GOT3 (cell line): ENCODE data around the gene CDH4.
"Not testable (repeated sequence)": the region's sequence is repeated elsewhere in the genome, so short reads cannot be mapped to it uniquely, and the experiment has no call there.

Experiments
- DNase-seq: peaks from one replicate; lab custom pipeline; 2025; ENCODE audit warnings: mixed read lengths; lab: John Stamatoyannopoulos, UW

CDH4 gene

DNA sequence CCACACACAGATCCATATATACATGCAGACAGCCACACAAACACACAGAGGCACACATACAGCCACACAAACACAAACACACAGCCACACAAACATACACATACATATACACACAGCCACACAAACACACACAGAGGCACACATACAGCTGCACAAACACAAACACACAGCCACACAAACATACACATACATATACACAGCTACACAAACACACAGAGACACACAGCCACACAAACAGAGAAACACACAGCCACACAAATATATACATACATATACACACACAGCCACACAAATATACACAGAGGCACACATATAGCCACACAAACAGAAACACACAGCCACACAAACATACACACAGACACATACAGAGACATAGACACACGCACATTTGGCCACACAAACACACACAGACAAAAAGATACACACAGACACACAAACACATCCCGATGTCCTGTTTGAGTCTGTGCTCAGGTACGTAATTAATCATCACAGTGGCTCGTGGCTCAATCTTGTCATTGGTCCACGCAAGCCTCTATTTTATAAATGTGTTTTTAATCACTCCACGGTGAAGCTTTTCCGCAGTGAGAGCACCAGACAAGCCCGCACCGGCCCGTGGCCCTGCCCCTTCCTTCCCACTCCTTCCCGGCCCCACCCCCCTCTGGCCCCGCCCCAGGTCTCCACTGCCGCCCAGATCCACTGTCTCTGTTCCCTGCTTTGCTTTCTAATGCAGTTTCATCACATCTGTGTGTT lies 135.3 kb downstream of the CDH4 start:
- DNase-seq = no peak

DNA sequence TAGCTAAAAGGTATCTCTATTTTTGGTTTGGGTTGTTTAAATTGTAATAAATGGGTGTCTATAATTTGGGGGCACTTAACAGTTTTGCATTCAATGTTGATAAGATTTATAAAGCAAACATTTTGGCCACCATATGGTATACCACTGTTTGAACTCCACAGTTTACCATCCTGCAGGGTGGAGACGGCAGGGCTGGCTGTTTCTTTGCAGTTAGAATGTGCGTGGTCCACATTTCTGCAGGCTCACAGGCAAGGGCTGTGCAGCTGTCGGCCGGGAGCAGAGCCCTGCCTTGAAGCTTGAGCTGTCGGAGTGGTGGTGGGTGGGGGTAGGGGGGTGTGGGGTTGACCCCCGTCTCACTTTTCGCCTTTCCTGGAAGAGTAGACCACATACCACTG lies 135.9 kb downstream of the CDH4 start:
- no peak for DNase-seq

DNA sequence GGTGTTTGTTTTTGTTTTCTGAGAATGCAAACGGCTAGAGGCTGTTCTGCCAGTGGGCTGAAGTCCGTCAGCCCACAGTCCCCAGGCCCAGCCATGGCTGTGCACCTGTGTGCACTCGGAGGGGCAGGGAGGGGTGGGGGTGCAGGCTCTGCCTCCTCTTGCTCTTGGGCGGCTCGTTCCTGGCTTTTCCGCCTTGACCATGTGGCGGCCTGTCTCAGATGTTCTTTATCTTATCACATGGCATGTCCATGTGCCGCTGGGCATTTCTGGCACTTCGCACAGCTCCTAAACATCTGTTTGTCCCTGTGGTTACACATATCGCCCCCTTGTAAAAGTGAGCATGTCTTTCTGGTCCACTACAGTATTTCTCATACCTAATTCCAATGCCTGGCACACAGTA lies 137.0 kb downstream of the CDH4 start:
- no peak for DNase-seq

DNA sequence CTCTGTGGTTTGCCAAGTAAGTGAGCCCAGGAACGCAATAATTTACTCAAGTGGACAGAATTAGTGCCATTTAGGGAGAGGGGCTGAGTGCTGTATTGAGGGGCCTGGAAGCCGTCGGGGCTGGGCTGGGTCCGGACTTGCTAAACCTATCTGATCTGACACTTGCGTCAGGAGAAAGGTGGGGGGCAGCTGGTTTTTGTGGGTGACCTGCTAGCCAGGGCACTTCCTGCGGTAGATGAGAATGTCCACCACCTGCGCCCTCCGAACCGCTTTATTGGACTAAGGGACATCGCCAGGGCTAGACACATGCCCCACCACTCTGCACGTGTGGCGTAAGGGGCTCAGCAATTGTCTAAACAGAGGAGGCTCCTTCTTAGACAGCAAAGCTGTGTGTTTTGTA lies 139.1 kb downstream of the CDH4 start:
- no peak for DNase-seq

DNA sequence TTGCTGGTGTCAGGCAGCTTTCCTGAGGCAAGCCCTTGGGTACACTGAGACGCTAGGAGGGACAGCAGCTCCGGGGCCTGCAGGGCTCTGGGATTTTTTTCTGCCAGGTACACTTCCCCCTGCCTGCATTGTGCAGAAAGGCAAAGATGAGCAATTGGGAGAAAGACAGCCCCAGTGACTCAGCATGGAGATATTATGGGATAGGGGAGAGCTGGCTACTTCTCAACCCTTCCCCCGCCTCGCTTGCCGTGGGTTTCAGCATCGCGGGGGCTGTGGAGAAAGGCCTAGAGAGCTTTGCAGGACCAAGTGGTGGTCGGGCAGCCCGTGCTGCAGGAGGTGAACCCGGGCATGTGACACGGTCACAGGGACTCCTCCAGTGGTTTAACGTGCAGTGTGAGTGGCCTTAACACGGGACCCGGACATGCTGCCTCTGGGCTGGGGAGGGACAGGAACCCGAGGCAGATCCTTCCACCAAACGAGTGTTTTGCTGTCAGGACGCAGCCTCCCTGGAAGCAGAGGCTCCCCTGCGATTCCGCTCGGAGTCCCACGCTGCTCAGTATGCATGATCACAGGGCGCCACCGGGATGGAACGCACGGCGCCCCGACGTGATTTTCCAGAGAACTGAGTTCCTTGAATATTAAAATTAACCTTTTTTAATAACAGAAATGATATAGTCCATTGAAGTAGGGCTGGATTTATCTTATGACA lies 139.9 kb downstream of the CDH4 start:
- no peak for DNase-seq

DNA sequence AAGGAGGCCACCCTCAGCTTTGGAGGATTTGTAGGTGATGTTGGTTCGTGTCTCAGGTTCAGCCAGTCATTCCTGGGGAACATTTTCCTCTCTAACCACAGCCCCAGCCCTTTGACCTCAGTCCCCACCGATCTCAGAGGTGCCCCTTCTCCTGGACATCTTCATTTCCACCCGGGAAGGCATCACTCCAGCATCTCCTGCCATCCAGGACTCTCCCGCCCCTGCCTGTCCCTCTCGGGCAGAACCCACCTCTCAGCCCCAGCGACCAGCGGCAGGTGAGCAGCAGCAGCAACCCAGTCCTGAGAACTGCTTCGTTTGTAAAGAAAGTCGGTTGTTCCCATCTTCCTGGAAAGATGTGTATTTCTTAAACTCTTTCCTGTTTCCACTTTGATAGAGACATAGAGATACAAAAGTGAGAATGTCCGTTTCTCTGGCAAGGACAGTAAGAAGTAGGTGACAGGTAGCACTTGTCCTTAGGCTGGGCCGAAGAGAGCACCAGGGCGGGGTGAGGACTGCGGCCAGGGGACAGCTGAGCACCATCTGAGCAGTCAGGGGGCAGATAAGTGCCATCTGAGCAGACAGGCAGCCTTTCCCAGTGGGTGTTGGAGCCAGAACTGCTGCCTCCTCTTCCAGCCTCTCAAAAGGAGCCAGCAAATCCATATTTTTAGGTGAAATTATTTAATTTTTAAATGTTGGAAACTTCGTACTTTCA lies 142.2 kb downstream of the CDH4 start:
- no peak for DNase-seq

DNA sequence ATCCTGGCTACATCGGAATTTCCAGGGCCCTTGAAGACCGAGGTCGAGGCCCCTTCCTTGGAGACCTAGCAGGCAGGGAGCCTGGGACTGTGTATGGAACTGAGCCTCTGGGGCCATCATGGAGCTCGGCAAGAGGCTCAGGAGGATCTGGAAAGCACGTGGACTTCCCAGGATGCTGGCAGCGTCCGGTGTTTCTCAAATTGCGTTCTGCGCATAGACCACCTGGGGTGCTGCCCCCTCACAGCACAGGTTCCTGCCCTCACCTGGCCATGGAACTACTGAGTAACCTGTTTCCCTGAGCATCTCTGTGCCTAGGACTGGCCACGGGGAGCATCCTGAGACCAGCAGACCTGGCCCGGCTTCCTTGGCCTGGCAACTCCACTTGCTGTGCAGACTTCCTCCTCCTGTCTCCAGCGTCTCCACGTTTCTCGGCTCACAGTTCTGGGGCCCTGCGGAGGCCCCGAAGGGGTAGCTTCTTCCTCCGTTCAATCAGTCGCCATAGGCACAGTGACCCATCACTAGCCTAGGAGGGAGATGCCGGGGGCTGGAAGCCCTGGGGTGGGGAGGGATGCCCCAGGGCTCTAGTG lies 144.3 kb downstream of the CDH4 start:
- DNase-seq = no peak

DNA sequence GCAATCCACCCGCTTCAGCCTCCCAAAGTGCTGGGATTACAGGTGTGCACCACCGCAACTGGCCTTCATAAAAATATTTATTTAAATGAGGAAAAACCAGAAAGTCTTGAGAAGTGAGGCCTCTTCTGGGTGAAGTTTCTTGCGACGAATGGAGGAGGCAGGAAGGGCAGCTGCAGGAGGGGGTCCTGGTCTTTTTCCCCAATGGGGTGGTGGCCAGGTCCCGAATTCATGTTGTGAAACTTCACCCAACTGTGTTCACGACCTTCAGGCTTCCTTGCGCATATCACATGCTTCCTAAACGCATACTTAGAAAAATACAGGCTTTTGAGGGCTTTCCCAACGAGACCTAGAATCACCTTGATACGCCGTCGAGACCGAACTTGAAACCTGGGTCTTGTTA lies 145.1 kb downstream of the CDH4 start:
- DNase-seq = no peak

DNA sequence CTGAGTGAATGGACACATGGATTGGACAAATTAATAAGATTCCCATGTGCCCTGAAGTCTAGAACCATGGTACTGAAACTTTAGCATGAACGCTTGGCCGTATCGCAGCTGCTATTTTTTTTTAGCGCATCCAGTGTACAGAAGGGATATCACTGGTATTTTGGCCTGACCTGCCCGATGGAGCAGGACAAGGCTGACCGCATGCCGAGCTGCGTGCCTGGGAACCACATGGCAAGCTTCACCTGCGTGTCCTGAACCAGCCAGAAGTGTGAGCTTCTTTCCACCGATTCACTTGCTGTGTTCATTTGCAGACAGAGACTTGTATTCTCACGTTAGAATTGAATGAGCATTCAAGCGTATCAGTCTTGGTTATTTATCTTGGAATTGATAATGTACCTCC lies 145.7 kb downstream of the CDH4 start:
- DNase-seq = no peak

DNA sequence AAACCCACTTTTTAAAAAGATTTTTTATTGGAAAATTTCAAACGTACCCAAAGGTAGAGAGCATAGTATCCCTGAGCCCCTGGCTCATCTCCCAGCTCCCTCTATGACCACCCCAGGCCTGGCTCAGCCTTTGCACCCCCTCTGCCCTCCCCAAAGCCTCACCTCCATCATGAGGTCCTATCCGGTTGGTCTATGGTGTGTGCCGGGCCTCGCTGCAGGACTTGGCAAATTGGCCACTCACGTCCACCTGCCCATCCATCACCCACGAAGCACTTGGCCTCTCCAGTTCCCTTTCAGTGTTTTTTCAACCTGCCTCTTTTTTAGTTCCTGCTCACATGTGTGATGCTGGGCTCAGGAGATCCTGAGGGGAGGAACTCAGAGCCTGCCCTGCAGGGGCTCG lies 147.4 kb downstream of the CDH4 start:
- no peak for DNase-seq

DNA sequence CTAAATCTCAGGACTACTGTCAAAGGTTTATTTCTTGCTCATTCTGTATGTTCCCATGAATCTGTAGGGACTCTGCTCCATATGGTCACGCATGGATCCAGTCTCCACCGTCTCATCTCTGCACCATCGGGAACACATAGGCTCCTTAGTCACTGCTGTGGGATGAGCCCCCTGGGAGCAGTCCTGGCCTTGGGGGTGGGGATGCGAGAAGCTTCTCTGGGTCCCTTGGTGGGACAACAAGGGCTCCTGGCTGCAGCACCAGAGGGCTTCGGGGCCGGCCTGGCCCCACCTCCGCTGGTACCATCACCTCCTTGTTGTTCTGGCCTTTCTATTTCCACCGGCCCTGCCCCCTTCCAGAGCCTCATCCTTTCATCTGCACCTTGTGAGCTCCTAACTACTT lies 148.4 kb downstream of the CDH4 start:
- no peak for DNase-seq

DNA sequence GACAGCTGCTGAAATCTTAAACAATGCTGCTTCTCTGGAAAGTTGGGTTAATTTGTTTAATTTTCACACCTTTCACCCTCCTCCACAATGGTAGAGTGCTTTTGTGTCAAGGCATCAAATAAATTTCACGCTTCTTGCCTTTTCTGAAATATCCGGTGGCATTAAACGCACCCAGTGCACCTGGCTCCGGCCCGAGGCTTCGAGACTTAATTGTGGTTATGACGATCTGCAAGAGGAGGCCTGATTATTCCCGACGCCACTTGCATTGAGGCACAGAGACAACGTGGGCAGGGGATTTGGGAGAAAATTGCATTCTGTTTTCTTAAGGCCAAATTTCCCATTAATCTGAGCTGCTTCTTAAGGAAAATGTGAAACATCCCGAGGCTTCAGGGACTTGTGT lies 152.2 kb downstream of the CDH4 start:
- DNase-seq = no peak

DNA sequence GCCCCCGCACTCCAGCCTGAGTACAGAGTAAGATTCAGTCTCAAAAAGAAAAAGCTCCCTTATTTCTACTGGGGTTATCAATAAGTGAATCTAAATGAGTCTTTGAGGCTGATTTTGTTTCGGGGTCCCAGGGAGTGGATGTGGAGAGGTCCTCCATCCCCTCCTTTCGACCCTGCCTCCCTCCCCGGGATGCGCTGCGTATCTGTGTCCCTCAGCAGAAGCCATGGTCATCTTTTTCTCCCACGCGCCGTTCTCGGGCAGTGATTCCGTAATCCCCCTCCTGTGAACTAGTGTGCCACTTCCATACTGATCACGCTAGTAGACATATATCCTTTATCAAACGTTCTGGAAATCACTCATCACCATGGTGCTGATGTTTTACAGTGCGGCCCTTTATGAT lies 152.9 kb downstream of the CDH4 start:
- no peak for DNase-seq

DNA sequence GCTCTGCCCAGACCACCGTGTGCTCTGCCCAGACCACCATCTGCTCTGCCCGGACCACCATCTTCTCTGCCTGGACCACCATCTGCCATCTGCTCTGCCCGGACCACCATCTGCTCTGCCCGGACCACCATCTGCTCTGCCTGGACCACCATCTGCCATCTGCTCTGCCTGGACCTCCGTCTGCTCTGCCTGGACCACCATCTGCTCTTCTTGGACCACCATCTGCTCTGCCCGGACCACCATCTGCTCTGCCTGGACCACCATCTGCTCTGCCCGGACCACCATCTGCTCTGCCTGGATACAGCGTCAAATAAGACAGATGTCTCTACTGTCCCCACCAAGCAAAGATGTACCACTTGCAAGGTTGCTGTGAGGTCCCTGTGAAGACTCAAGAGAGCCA lies 154.7 kb downstream of the CDH4 start:
- not testable (repeated sequence) for DNase-seq

DNA sequence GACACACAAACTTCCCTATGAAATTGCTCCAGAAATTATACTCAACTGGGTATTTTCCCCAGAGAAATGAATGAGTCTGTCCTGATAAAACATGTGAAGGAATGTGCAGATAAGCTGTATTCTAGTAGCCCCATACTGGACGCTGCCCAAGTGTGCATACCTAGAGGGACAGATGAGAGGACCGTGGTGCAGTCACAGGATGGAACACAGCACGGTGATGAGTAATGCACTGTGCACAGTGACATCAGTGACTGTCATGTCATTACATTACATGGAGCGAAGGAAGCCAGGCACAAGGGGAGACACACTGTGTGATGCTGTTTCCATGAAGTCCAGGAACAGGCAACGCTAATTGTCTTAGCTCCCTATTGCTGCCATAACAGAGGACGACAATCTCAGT lies 155.5 kb downstream of the CDH4 start:
- DNase-seq = no peak

DNA sequence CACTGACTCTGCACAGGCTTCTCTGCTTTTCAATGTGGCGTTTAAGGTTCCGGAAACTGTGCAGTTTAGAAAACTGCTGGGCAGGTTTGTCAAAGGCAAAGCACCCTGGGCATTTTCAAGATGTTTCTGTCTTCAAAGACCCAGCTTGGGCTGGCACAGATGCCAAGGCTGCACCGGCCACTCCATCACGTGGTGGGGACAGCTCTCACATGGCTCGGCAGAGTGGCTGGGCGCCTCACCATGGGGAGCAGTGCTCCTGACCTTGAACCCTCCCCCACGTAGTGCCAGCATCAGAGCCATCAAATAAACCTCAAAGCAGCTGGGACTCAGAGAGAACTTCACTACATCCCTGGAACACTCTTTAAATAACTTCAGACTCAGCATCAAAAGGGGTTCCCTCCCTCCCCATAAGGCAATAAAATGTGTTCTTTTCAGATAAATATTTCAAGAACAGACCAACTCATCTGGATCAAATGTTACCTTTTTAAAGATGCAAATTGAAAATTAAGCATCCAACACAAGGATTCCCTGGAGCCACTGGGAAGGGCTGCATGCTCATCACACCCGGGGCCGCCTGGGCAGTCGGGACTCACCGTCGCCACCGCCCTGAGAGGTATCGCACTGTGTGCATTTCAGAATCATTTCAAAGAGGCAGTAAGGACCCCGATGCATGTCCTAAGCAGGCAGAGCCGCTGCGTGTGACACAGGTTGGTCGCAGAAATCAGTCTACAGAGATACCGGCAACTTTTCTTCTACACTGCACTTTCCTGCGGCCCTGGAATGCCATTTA lies 157.1 kb downstream of the CDH4 start:
- no peak for DNase-seq

DNA sequence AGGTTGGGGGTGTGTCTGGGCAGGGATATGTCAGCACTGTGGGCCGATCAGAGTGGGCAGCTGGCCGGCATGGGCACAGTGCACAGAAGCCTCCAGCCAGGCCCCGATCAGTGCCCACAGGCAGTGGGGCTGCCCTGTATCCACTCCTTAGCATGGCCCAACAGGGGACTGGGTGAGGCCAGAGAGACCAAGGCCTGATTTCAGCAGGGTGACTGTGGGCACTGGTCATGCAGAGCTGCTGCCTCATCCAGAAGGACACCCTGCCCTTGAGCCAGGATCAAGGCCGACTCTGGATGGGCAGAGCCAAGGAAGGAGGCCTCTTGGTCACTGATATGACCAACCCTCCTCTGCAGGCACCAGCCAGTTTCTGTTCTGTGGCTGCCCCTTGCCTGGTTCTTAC lies 159.7 kb downstream of the CDH4 start:
- no peak for DNase-seq

DNA sequence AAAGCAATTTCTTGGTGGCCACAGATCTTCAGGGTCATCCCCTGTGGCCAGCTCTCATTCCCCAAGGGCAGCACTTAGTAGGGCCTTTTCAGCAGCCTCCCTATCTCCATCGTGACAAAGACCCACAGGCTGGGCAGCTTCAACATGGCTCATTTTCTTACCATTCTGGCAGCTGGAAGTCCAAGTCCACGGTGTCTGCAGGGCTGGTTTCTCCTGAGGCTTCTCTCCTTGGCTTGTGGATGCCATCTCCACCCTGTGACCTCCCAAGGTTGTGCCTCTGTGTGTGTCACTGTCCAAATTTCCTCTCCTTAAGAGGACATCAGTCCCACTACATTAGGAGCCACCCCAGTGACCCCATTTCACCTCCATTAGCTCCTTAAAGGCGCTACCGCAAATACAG lies 161.7 kb downstream of the CDH4 start:
- no peak for DNase-seq

DNA sequence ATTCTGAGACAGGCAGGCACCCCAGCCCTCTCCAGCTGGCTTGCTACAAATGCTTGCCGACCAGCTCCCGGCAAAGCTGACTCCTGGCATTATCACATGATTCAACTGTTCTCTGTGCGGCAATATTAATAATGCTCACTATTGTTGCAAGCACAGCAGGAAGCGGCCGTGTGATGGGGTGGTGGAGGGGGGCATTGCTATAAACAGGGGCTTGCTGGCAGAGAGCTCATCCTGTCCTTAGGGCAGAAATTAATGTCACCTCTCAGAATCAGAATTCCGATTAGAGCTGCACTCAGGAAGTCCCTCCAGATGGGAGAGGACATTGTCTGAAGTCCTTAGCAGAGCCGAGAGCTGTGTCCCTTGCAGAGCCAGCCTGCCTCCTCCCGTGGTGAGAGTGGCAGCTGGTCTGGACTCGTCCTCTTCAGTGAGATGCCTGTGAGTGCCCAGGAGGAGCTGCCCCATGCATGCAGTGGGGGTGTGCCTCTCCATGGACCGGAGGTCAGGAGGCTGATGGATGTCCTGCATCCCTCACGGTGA lies 162.5 kb downstream of the CDH4 start:
- no peak for DNase-seq

DNA sequence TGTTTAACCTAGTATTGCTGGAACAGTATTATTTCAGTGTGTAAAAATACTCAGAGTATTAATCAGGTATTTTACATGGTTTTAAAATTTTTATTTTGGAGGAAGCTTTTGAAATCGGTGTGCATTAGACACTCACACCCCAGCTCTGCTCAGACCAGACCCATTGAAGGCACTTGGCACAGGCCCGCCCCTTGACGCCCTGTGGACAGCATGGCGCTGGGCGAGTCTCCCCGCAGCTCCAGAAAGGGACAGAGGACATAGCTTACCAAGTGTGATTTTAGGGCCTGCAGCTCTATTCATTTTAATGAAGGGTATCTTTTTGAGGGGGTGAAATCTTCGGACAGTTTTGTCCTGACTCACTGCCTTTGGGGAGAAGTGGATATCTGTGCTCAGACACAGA lies 164.5 kb downstream of the CDH4 start:
- no peak for DNase-seq

DNA sequence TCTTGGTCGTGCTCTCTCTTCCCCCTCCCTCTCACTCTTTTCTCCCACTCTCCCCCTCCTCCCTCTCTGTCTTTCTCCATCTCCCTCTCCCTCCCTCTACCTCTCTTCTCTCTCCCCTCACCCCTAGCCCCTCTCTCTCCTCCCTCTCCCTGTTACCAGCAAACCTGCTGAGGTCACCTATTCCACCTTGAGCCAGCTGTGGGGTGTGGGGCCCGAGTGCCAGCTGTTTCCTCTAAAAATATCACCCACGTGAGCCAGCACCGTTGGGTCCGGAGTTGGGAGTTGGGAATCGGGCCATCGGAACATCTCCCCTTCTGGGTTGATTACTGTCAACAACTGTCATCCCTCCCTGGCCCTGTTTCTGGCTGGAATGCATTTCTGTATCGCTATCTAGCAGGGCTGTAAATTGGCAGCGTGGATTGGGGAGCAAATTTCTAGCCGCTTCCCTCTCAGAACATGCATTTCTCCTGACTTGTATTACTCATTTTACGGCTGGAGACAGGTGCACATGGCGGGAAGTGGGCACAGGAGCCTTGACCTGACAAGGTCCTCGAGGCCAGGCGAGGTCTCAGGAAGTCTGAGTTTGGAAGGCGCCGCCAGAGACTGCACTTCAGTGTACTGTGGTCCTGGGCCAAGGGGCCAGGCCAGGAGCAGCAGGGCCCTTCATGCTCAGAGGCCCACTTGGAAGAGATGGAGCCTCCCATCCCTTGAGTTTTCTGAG lies 165.3 kb downstream of the CDH4 start:
- no peak for DNase-seq
